Measurements from ENCODE around the gene MARS1.

The MARS1 gene

GRCh38 chr12:57541717-57542116, 53.8 kb downstream of the MARS1 start:
- no peaks in the 10 kb centered on the region for H3K36me3 ChIP-seq (ENCODE audit: control insufficient read depth, insufficient read depth, low read length)
- H3K27ac ChIP-seq: no peak overlapping the region
- H3K27me3 ChIP-seq (ENCODE audit: control insufficient read depth, insufficient read depth, low read length): no peaks in the 10 kb centered on the region
- H3K79me2 ChIP-seq: peaks cover 13% of the 10 kb centered on the region
- H3K9me3 ChIP-seq (ENCODE audit: control insufficient read depth, low read length): no peaks in the 10 kb centered on the region
- H3K4me3 ChIP-seq (ENCODE audit: low read depth, low read length): no peak overlapping the region
- no peak overlapping the region for H2AFZ ChIP-seq
- no peak overlapping the region for H3K9ac ChIP-seq
- no peak overlapping the region for H3K4me2 ChIP-seq (ENCODE audit: low read length)
- TF ChIP-seq, protein P1, sequence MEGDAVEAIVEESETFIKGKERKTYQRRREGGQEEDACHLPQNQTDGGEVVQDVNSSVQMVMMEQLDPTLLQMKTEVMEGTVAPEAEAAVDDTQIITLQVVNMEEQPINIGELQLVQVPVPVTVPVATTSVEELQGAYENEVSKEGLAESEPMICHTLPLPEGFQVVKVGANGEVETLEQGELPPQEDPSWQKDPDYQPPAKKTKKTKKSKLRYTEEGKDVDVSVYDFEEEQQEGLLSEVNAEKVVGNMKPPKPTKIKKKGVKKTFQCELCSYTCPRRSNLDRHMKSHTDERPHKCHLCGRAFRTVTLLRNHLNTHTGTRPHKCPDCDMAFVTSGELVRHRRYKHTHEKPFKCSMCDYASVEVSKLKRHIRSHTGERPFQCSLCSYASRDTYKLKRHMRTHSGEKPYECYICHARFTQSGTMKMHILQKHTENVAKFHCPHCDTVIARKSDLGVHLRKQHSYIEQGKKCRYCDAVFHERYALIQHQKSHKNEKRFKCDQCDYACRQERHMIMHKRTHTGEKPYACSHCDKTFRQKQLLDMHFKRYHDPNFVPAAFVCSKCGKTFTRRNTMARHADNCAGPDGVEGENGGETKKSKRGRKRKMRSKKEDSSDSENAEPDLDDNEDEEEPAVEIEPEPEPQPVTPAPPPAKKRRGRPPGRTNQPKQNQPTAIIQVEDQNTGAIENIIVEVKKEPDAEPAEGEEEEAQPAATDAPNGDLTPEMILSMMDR (IDR thresholded peaks at IDR 0.05): no peak
- peaks cover 9% of the 10 kb centered on the region for H3K4me1 ChIP-seq

DNA sequence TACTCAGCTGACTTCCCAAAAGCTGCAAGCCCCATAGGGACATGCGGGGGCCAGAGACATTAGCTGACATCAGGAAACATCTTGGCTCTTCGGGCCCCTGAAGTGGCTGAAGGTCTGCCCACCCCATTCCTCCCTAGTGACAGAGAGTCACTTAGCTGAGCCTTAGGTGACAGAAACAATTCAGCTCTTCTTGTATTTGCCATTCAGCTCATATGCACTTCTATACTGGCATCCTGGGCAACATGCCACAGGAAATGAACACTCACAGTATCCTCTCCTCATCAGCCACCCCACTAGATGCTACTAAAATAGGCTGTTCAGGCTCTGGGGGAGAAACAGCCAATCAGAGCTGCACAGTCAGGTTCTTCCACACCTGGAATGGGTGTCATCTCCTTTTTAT, 55.7 kb downstream of the MARS1 start:
- Histone ChIP-seq H3K4me1 (peaks cover 9% of the 10 kb centered on the region), H3K79me2 (peaks cover 17% of the 10 kb centered on the region), H3K9ac (no peak overlapping the region), H3K27me3 (ENCODE audit: control insufficient read depth, insufficient read depth, low read length) (no peaks in the 10 kb centered on the region), H3K4me3 (ENCODE audit: low read depth, low read length) (no peak overlapping the region), H3K4me2 (ENCODE audit: low read length) (no peak overlapping the region), H3K36me3 (ENCODE audit: control insufficient read depth, insufficient read depth, low read length) (no peaks in the 10 kb centered on the region), H3K9me3 (ENCODE audit: control insufficient read depth, low read length) (no peaks in the 10 kb centered on the region), H2AFZ (no peak overlapping the region), H3K27ac (no peak overlapping the region)
- TF ChIP-seq, protein P1 (IDR thresholded peaks at IDR 0.05): no peak

DNA sequence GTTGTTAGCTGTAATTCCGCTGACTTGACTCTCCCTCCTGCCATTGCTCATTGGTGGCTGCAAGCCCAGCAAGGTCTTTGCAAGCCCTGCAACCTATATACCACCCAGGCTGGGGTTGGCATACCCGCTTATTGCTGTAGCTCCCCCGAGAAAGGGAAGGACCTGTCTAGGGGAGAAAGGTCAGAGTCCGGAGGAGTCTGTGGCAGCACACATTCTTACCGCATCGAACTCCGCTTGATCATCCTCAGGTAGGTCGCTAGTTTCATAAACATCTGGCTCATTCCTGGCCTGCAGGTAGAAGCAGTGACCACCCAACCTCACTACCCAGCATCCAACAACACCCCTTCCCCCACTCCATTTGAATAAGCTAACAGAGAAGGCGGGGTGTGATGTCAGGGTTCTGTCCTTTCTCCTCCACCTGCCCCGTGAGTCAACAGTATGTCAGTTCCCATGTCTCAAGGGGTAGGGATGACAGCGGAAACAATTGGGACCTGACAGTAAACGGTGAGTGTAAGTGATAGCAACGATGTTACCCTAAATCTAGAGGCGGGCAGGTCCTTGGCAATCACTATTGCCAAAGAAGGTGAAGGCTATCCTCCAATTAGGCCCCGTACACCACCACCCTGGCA, 58.1 kb downstream of the MARS1 start:
- Histone ChIP-seq H2AFZ (peak overlapping the region; percentile 81), H3K27me3 (ENCODE audit: control insufficient read depth, insufficient read depth, low read length) (no peaks in the 10 kb centered on the region), H3K4me2 (ENCODE audit: low read length) (peak overlapping the region; percentile 93), H3K4me3 (ENCODE audit: low read depth, low read length) (peak overlapping the region; percentile 100), H3K9me3 (ENCODE audit: control insufficient read depth, low read length) (no peaks in the 10 kb centered on the region), H3K9ac (peak overlapping the region; percentile 75), H3K36me3 (ENCODE audit: control insufficient read depth, insufficient read depth, low read length) (no peaks in the 10 kb centered on the region), H3K79me2 (peaks cover 19% of the 10 kb centered on the region), H3K27ac (peak overlapping the region; percentile 67), H3K4me1 (peaks cover 13% of the 10 kb centered on the region)
- TF ChIP-seq, protein P1 (IDR thresholded peaks at IDR 0.05): no peak

DNA sequence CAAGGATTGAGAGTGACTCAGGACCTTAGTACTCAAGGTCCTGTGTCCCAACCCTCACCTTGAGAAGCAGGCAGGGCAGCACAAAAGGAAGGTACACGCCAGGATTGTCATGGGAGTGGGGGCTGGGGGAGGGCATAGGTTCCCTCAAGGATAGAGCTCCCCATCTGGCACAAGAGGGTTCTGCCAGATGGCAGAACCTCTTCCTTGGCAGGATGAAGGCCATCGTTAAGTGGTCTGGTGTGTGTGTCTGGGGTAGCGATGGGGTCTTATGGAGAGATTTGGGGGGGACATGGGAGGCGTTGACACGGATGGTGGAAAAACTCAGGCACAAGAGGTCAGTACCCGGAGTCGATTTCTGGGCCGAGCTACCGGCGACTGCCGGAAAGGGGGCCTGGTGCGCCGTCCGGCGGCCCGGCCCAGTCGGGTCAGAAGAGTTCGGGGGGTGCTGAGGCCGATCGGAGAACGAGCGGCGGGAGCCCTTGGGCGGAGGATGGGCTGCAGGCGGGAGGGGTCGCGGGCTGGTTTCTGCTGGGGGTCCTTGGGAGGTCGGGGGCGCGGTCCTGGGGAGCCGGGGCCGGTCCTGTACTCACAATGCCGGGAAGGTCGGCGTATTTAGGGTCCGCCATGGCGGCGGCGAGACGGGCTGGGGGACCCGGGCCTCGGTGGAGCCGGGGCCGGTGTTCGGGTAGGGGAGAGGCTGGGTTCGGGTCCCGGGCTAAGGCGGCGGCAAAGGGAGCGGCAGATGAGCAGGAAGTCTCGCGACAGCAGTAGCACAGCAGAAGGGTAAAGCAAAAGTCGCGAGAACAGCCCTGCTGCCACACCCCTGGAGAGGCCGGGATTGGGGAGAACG, 58.8 kb downstream of the MARS1 start, which contains the start of gene DCTN2:
DCTN2 (minus strand) TSS at position 755 of the 850 bp plus-strand sequence; CDS start at position 626, 129 bp downstream.
- Histone ChIP-seq H3K4me2 (ENCODE audit: low read length) (peak within 1 kb of the TSS; percentile 93), H3K9ac (peak within 1 kb of the TSS; percentile 75), H2AFZ (peak within 1 kb of the TSS; percentile 81), H3K27ac (peak within 1 kb of the TSS; percentile 67), H3K79me2 (peaks cover 19% of the 10 kb centered on the region), H3K4me3 (ENCODE audit: low read depth, low read length) (peak within 1 kb of the TSS; percentile 100), H3K4me1 (peaks cover 13% of the 10 kb centered on the region), H3K9me3 (ENCODE audit: control insufficient read depth, low read length) (no peaks in the 10 kb centered on the region), H3K36me3 (ENCODE audit: control insufficient read depth, insufficient read depth, low read length) (no peaks in the 10 kb centered on the region), H3K27me3 (ENCODE audit: control insufficient read depth, insufficient read depth, low read length) (no peaks in the 10 kb centered on the region)
- TF ChIP-seq, protein P1 (IDR thresholded peaks at IDR 0.05): no peak
